HEK293T (cell line): ENCODE data around the gene TTC7B.

Experiments
- ARNT ChIP-seq: fragments of 450-650 bp; IDR thresholded peaks from 2 replicates; pipeline ENCODE4 v1.6.1; 2017; ENCODE audit warnings: mild to moderate bottlenecking
- BHLHE40 ChIP-seq: fragments of 450-650 bp; IDR thresholded peaks from 2 replicates; pipeline ENCODE4 v1.6.1; 2016; ENCODE audit warnings: mild to moderate bottlenecking, moderate library complexity, borderline replicate concordance
- ELF4 ChIP-seq: fragments of 450-650 bp; IDR thresholded peaks from 2 replicates; pipeline ENCODE4 v1.6.1; 2017; ENCODE audit warnings: antibody characterized with exemption
- FOXA1 ChIP-seq: fragments of 450-650 bp; IDR thresholded peaks from 2 replicates; pipeline ENCODE4 v1.6.1; 2016; ENCODE audit warnings: mild to moderate bottlenecking
- FOXM1 ChIP-seq: fragments of 450-650 bp; IDR thresholded peaks from 2 replicates; pipeline ENCODE4 v1.6.1; 2017; ENCODE audit warnings: mild to moderate bottlenecking, borderline replicate concordance
- L3MBTL2 ChIP-seq: fragments of 450-650 bp; conservative IDR thresholded peaks from 2 replicates; pipeline ENCODE4 v1.6.1; 2016; ENCODE audit warnings: mild to moderate bottlenecking
- LEF1 ChIP-seq: fragments of 450-650 bp; IDR thresholded peaks from 2 replicates; pipeline ENCODE4 v1.6.1; 2017; ENCODE audit warnings: mild to moderate bottlenecking, borderline replicate concordance
- ZNF384 ChIP-seq: fragments of 450-650 bp; IDR thresholded peaks from 2 replicates; pipeline ENCODE4 v1.6.1; 2016

GRCh38 chr14:90682615-90683014, 133.6 kb downstream of the TTC7B start:
- TF ChIP-seq BHLHE40 = no peak
- TF ChIP-seq LEF1 = no peak
- TF ChIP-seq L3MBTL2 = no peak
- TF ChIP-seq ELF4 = no peak
- no peak for TF ChIP-seq ZNF384
- no peak for TF ChIP-seq ARNT
- TF ChIP-seq FOXA1 = no peak
- no peak for TF ChIP-seq FOXM1
